Inferior parietal cortex (tissue), 1 donor: ENCODE measurements around the gene TMEM150C.
"Not testable (repeated sequence)": the region's sequence is repeated elsewhere in the genome, so short reads cannot be mapped to it uniquely, and the experiment has no call there.

Source experiments
- DNase-seq: peaks from one replicate; pipeline ENCODE4 v3.0.0-alpha.2; 2016; ENCODE audit errors: extremely low spot score

The TMEM150C gene

DNA sequence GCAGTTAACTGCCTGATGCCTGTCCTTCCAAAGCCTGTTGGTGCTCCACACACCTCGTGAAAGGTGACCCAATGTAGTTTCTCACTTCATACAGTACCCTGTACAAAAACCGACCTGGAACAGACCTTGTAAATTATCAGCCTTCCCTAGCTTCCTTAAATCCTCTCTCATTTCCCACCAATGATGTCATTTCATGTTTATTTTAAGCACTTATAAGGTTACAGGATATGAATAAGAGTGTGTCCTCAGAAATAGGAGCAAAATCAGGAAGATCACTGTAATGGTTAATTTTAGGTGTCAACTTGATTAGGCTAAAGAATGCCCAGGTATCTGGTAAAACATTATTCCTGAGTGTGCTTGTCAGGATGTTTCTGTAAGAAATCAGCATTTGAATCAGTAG is 44.7 kb downstream of the TMEM150C start:
- no peak for DNase-seq

DNA sequence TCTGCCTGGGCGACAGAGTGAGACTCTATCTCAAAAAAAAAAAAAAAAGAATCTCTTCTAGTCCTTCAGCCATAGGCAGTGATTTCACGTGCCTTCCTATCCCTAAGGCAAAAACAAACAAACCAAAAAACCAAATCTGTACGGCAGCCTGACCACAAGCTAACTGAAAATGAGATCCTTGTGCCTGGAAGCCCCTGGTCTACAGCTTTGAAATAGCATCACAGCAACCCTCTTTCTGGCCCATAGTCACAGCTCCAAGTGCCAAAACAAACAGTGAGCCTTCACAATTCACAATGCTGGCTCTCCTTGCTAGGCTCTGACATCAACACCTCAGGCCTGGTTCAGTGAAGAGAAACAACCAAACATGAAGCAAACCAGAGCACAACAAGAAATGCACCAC is 46.1 kb downstream of the TMEM150C start:
- DNase-seq: peak; percentile 77

DNA sequence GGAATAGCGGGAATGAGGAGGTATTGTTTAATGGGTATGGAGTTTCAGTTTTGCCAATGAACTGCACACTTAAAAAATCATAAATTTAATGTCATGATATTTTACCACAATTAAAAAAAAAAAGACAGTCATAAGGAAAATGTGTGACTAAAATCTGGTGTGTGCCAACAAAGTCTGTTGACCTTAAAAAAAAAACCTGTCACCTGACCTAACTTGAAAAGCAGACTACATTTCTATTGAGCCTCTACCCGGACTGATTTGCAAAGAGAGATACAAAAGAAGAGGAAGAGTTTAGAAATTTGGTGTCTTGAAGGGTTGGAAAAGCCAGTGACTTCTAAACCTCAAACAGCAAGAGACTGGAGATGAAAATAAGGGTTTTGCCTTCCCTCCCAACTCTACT is 48.4 kb downstream of the TMEM150C start:
- no peak for DNase-seq

DNA sequence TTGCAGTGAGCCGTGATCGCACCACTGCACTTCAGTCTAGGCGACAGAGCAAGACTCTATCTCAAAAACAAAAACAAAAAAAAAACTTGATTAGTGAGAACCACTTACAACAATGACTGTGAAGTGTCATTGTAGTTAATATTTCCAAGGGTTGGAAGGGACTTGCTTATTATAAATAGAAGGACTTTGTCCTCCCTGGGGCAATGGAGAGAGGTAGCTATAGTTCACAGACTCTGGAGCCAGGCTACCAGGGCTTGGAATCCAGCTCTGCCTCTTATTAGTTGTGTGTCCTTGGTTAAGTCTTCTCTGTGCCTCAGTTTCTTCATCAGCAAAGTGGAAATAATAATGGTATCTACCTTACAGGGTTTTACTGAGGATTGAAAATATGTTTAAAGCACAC is 51.6 kb downstream of the TMEM150C start:
- DNase-seq: no peak

DNA sequence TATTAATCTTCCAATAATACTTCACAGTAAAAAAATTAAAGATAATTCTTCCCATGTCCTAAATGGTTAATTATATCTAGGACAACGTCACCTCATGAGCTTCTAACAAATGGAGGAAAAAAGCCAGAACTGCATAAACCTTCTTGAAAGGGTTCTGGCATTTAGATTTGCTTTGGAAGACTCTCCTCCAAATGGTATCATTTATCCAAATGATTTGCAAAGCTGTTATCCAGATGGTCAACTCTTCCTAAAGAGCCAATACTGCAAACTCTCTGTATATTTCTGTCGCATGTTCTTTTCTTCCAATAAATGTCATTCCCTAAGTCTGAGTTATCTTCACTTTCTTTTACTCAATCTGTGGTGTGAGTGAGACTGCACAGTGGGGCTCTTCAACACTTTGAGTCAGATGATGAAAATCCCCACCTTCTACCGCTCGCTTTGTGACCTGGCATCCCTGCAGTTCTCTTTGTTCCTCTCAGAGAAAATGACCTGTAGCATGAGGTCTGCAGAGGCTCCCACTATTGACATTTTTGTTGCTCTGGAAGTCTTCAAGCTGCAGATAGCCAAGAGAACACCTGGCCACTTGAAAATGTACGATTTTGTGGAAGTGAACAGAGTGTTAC is 52.9 kb downstream of the TMEM150C start:
- no peak for DNase-seq

DNA sequence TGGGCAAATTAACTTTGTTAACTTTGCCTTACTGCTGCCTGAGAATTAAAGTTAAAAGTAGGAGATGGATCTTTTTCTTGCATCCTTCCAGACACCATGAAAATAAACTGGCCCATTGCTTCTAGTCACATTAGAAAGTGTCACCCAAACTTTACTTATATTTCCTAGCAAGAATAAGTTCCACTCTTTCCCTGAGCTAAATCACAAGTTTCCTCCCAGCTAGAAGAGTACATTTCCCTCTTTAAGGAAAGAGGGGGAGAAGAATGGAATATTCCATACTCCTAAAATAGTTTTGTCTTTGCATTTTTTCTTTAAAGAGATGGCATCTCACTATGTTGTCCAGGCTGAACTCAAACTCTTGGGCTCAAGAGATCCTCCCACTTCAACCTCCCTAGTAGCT is 53.8 kb downstream of the TMEM150C start:
- DNase-seq: no peak

DNA sequence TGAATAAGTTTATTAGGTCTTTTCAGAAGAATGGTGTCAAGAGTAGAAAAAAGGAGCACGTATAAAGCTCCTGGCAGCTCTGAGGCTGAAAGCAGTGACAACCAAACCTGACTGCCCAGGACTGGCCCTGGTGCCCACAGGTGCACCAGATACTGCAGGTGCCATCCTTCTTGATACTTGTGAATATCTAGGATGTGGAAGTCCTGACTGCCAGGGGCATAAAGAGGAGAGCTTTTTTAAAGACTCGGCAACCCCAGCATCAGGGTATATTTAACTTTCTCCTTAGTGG is 60.7 kb downstream of the TMEM150C start:
- DNase-seq: no peak

DNA sequence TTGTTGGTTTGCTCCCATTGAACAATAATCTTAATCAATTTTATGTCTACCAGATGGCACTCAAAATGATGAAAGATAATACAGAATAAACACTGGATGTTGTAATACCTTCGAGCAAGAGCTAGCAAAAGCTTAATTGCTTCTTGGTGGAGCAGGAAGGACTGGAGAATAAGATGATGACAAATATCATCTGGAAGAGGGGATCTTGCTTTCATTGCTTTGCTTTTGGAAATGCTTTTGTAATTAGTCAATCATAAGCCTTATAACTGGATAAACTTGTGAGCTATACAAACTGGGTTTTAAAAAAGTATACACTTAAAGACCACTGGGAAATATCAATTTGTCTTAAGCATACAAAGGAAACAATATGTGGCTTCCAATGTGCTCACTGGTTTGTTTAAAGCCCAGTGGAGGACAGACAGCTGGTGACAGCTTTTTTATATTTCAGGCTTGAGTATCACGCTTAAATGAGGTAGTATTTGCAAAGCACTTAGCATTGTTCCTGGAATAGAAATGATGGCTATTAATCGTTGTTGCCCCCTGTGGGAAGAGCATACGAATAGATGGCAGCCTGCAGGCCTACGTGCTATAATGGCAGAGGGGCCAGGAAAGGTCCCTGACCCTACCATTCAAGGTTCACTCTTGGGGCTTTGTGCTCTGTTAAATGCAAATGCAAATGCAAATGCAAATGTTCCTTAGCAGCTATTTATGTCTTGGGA is 61.2 kb downstream of the TMEM150C start:
- no peak for DNase-seq

DNA sequence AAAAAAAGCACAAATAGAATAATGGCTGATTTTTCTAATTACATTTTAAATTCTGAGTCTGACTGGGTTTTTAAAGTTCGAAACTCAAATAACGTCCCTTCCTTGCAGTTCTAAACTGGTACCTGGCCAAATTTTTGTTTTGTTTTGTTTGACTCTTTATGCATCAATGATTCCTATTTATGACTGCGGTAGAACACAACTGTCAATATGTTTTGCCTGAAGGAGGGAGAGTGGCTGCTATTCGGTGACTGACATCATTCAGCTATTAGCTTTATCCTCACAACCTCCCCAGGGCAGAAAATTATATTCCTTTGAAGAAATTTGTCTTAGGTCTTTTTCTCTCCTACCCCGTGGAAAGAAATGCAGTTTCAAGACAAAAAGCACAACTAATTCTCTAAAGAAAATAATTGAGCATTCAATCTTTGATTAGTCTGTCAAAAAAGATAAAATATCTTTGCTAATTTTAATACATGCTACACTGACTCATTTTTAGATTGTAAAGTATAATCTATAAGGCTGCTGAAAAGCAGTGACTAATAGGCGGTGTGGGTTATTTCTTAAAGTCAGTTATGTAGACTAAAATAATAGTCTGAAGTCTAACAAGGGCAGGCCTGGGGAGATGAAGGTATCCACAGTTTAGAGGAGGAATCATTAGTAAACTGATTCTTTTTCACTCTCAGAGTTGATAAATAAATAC is 61.9 kb downstream of the TMEM150C start:
- DNase-seq: no peak

DNA sequence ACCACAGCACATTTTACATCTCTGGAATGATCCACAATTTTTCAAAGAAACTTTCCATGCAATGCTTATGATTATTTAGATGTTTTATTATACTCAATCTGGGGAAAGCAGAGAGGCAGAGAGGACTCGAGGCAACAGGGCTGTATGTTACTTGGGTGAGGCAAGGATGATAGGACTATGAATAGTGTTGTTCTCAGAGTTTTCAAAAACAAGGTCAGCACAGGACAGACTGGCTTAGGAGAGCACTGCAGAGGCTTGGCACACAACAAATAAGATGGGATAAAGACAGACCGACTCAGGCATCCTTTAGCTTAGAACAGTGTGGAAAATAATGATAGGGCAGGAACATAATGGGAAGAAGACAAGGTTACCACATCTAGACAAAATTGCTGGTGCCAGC is 65.4 kb downstream of the TMEM150C start:
- DNase-seq: no peak

DNA sequence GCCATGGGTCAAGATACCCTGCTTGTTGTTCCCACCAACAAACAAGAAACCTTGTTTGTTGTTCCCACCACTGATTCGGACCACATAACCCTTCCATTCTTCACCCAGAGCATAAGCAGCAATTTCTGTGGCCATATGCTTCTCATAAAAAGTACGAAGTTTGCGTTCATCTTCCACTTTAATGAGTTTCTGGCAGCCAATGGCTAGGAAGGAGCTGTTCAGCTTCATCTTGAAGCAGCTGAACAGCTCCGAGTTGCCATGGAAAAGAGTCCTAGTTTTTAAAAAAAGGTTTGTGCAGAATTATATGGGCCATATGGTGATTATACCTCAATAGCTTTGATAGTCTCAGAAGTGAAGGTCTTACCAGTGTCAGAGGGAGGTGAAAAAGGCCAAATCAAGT is 66.1 kb downstream of the TMEM150C start:
- DNase-seq: no peak

DNA sequence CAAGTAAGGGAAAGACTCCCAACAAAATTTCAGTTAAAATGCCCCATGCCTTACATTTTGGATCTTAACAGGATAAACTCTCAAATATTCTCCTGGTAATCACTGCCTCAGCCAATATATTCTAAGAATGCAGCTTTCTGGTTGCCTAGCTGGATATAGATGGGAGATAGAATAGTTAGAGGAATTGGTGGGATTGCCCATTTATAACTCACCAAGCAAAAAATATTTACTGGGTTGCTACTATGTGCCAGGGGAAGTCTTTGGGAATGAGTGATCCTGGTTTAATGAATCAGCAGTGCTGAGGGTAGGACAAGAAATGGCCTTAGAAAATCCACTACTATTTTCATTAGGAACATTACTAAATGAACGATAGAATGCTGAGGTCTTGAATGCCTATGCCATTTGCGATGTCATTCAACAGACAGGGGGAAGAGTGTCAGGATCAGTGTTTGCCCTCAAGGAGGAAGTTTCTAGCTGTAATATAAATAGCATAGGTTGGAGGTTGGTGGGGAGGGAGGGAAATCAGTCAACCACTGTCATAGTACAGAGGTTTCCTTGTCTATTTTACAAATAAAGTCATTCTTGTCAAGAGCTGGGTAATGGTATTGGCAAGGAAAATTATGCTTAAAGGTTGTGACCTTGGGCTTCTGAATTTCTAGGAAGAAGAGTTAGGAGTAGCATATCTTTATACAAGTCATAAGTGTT is 67.9 kb downstream of the TMEM150C start:
- no peak for DNase-seq

DNA sequence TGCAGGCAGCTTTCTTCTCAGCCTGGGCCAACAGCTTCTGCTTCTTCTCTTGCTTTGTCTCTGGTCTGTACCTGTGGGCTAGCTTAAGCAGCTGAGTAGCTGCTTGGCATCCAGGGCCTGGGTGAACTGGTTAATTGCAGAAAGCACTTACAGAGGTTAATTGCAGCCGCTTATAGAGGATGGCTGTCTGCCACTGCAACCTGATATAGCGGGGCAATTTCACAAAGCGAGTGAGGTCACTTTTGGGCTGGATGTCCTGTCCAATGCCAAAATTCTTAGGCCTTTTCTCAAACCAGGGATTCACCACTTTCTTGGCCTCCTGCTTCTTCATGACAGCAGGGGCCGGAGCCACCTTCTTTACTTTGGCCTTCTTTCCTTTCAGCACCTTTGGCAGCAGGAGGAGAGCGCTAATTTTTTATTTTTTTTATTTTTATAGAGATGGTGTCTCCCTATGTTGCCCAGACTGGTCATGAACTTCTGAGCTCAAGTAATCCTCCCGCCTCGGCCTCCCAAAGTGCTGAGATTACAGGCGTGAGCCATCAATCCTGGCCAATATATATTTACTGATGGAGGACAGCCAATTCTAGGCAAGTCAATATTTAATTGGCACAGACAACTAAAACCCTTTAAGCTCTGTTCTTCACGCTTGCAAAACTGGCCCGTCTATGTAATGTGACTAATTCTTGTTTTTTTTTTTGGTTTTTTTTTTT is 70.4 kb downstream of the TMEM150C start:
- DNase-seq: no peak

DNA sequence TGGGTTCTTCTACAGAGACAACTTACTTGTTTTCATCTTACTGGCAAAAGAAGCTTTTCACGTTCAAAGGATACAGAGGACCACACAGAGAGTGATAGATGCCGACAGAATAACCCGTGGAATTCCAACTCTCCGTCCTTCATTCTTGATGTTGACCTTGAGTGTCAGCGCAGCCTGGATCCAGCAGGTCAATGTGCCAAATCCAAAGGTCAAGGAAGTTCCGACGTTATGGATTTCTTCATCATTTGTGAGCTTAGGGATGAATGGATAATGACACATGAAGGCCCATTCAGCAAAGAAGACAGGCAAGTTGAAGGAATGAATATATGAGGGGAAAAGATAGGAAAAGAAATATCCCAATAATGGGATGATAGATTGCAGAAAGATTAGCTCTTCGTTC is 71.8 kb downstream of the TMEM150C start:
- no peak for DNase-seq

DNA sequence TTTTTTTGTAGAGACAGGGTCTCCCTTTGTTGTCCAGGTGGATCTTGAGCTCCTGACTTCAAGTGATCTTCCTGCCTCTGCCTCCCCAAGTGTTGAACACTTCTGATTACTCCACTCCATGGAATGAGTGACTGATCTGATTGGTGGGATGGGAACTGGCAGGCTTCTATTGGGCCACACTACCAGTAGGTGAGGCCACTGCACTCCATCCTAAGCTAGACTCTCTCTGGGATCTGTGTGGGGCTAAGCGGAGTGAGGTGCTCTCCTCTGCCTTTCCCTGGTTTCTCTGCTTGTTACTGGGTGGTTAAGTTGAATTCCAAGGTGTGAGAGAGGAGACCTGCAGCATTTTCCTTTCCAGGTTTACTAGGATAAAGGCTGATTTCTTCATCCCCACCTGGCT is 72.7 kb downstream of the TMEM150C start:
- DNase-seq: no peak

DNA sequence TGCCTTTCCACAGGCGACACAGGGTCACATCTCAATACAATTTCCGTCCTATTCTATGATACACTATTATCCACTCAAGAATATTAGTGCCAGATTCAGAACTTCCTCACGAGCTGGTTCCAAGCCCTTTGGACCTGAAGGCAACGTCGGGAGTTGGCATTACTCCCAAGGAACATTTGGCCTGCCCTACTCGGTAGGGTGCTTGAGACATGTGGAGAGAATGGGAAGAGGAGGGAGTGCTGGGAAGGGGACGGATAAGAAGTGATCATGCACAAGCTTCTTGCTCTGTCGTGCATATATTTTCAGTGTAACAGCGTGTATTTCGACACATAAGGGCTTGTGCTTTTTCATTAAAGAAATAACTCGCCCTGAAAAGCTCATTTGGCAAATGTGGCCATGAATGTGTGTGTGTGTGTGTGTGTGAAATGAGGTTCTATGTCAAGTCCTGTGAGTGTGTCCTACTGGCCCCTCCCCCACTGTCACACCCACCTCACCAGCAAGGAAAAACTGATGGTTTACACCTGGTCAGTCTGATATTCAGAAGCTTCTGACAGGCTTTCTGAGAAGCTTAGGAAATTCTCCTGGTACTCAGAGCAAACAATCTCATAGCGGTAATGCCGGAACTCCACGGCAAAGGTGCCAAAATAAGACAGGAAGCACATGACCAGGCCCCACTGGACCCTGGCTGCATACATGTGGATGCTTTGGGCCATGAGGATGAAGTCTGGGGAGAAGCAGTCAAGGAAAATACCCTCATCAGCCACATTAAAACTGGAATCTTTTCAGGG is 76.6 kb downstream of the TMEM150C start:
- DNase-seq: no peak

DNA sequence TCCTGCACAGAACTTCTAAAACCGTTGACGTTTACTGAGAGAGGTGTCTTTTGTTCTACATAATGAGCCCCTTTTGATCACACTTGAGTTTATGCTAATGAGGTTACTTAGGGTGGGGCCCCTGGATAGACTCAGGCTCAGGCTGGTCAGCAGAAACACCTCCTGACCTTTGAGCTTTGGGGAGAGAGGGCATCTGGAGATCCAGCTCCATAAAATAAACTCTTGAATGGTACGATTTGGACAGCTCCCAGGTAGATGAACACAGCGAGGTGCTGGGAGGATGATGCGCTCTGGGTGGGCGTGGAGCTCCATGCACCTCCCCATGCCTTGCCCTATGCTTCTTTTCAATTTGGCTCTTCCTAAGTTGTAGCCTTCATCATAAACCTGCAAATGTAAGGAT is 79.4 kb downstream of the TMEM150C start:
- DNase-seq: no peak

DNA sequence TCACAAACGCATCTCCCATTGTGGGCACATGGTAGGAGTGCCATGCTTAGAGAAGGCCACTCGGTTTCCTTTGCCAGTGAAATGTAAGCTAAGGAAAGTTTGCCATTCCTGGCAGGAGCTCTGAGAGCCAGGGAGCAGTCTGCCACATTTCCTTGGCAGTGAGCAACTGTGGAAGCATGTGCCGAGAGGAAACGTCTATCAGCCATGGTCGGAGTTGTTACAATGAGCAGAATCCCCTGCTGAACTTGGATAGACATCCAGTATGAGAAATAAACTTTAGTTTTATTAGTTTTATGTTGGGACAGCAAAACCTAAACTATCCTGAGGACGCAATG is 80.3 kb downstream of the TMEM150C start:
- DNase-seq: no peak

DNA sequence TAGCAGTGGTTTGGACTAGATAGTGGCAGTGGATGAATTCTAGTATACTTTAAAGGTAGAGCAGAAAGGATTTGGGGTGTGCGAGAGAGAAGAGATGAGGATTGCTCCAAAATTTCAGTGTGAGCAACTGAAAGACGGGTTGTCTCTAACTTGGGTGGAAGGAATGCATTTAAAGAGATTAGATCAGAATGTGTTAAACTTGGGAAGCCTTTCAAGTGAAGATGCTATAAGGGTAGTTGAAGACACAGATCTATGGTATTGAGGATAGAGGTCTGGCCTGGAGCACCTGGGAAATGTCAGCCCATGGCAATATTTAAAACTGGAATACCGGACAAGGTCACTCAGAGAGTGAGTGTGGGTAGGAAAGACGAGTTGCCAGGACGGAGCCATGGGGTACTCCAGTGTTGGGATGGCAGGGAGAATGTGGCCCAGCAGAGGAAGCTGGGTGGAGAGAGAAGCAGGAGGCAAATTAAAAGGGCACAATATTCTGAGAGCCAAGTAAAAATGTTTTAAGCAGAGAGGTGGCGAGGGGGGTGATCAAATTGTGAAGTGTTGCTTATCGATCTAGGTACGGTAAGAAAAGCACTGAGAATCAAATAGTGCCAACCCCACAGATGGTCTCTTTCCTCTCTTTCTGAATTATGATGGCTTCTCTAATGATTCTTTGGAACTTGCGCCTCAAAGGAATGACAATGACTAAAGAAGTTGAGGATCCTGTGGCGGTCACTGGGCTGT is 80.8 kb downstream of the TMEM150C start:
- no peak for DNase-seq

DNA sequence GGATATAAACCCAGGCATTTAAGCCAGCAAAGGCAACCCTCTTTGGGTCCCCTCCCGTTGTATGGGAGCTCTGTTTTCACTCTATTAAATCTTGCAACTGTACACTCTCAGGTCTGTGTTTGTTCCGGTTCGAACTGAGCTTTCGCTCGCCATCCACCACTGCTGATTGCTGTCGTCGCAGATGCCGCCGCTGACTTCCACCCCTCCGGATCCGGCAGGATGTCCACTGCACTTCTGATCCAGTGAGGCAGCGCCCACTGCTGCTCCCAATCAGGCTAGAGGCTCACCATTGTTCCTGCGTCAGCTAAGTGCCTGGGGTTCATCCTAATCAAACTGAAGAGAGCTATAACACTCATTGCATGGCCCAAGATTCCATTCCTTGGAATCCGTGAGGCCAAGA is 82.2 kb downstream of the TMEM150C start:
- no peak for DNase-seq

DNA sequence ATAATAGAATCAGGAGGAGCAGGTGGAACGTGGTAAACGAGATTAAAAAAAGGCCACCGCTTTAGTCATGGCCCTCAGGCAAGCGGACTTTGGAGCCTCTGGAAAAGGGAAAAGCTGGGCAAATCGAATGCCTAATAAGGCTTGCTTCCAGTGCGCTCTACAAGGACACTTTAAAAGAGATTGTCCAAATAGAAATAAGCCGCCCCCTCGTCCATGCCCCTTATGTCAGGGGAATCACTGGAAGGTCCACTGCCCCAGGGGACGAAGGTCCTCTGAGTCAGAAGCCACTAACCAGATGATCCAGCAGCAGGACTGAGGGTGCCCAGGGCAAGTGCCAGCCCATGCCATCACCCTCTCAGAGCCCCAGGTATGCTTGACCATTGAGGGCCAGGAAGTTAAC is 84.3 kb downstream of the TMEM150C start:
- not testable (repeated sequence) for DNase-seq
